Activated gamma-delta T cell treated with Interleukin-2 at 50 U/mL for 16 hours (primary cell): ENCODE data around the gene TAS2R13.

Experiments
- DNase-seq: peaks from one replicate; pipeline ENCODE4 v3.0.0-alpha.2; 2020

The TAS2R13 gene

GRCh38 chr12:10909462-10909861 lies at the start of gene TAS2R13:
Gene TAS2R13, minus strand, starts transcription at chr12:10909562. Its CDS starts 264 bp downstream, at chr12:10909298.
- no peak for DNase-seq

DNA sequence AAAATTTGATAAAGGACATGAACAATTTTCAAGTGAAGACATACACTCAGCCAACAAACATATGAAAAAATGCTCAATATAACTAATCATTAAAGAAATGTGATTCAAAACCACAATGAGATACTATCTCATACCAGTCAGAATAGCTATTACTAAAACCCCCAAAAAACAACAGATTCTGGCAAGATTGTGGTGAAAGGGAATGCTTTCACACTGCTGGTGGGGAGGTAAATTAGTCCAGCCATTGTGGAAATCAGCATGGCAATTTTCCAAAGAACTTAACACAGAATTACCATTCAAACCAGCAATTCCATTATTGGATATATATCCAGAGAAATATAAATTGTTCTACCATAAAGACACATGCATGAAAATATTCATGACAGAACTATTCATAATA lies 48.4 kb upstream of the TAS2R13 start:
- no peak for DNase-seq

GRCh38 chr12:10956085-10956484 lies 46.7 kb upstream of the TAS2R13 start:
- no peak for DNase-seq

GRCh38 chr12:10952645-10953044 lies 43.3 kb upstream of the TAS2R13 start:
- DNase-seq = no peak

DNA sequence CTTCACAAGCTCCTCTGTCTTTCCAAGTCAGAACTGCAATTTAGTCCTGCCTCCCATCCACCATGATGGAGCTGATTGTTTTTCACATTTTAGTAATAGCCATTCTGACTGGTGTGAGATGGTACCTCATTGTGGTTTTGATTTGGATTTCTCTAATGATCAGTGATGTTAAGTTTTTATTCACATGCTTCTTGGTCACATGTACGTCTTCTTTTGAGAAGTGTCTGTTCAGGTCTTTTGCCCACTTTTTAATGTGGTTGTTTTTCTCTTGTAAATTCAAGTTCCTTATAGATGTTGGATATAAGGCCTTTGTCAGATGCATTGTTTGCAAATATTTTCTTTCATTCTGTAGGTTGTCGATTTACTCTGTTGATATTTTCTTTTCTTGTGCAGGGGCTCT lies 33.8 kb upstream of the TAS2R13 start:
- DNase-seq = no peak

DNA sequence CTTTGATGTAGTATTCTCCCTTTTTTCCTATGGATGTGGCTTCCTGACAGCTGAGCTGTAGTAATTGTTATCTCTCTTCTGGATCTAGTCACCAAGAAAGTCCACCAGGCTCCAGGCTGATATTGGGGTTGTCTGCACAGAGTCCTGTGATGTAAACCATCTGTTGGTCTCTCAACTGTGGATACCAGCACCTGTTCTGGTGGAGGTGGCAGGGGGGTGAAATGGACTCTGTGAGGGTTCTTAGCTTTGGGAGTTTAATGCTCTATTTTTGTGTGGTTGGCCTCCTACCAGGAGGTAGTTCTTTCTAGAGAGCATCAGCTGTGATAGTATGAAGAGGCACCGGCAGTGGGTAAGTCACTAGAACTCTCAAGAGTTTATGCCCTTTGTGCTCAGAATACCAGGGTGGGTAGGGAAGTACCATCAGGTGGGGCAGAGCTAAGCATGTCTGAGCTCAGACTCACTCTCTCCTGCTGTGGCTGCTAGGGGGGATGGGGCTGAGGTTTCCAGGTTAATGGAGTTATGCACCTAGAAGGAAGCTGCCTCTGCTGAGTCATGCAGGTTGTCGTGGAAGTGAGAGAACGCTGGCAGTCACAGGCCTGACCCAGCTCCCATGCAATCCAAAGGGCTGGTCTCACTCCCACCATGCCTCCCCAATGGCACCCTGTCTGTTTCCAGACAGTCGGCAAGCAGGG lies 32.7 kb upstream of the TAS2R13 start:
- no peak for DNase-seq

GRCh38 chr12:10941369-10941768 lies 32.0 kb upstream of the TAS2R13 start:
- DNase-seq = no peak

DNA sequence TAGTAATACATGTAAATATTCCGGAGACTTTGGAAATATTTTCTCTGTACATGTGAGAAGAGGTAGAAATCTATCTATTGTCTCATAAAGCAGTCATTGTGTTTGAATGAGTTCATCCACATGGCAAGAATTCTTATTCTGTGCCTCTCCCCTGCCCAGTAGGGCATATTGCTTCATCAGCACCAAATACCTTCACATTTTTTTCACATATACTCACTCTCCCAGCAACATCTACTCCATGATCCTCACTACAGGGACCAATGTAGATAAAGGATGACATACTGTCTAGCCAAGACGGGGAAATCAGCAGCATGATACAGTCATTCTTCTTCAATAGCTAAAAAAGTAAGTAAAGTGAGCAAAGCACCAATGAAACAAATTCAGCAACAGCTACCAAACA lies 31.0 kb upstream of the TAS2R13 start:
- no peak for DNase-seq

DNA sequence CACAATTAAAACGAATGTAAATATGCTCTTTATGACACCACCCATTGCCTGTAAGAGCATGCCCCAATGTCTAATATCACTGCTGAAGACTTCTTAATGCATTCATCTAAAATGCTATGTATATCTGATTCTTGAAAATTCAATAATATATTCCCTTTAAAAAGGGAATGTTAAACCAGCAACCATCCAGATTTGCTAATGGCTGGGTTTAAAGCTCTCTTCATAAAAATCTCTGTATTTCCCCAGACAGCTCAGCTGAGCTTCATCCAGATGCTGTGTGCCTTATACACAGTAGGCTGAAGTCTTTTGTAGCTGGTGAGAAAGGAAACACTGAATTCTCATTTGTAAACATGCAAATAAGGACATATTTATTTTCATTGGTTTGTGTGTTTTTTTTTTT lies 29.8 kb upstream of the TAS2R13 start, which contains the start of gene TAS2R14:
TSS of gene TAS2R14 (minus strand) at position 101 of the 400 bp plus-strand sequence. CDS start at position 45, 56 bp downstream.
- DNase-seq = no peak

DNA sequence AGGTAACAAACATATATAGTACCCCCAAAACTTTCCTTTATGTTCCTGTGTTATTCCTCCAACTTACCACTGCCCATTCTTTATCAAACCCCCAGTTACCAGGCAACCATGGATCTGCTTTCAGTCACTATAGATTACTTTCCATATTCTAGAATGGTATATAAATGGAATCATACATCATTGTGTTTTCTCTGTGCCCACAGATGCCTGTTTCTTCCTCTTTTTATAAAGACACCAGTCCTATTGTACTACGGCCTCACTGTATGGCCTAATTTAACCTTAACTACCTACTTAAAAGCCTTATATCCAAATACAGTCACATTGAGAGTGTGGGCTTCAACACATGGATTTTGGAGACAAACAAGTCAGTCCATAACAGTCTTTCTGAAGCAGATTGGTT lies 27.1 kb upstream of the TAS2R13 start:
- DNase-seq = no peak

- DNase-seq = no peak
Observed at GRCh38 chr12:10928746-10929286, 19.5 kb upstream of the TAS2R13 start, which contains the start of gene PRH2. Gene PRH2, plus strand, starts transcription at chr12:10929236. Its CDS starts 38 bp downstream, at chr12:10929274.

GRCh38 chr12:10926269-10926668 lies 16.9 kb upstream of the TAS2R13 start:
- DNase-seq = no peak

GRCh38 chr12:10919809-10920208 lies 10.4 kb upstream of the TAS2R13 start:
- DNase-seq = no peak

DNA sequence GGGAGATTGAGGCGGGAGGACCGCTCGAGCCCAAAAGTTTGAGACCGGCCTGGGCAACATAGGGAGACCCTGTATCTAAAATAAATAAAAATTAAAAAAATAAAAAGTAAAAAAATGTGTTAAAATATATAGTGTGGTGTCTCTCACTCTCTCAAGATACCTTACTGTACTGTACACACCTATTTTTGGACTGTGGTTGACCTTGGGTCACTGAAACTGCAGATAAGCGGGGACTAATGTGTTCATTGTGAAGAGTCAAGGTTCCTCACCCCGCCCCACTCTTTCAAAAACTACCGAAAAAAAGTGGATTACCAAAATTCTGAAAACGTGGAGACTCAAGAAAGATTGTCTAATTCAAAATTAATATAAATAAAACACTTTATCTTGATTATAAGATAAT lies 1.0 kb upstream of the TAS2R13 start:
- no peak for DNase-seq

DNA sequence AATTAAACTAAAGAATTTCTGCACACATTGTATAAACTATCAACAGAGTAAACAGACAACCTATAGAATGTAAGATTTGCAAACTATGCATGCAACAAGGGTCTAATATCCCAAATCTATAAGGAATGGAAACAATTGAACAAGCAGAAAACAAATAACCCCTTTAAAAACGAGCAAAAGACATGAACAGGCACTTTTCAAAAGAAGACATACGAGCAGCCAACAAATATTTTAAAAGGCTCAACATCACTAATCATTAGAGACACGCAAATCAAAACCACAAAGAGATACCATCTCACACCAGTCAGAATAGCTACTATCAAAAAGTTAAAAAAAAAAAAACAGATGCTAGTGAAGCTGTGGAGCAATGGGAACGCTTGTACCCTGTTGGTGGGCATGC lies 4.7 kb downstream of the TAS2R13 start:
- no peak for DNase-seq

DNA sequence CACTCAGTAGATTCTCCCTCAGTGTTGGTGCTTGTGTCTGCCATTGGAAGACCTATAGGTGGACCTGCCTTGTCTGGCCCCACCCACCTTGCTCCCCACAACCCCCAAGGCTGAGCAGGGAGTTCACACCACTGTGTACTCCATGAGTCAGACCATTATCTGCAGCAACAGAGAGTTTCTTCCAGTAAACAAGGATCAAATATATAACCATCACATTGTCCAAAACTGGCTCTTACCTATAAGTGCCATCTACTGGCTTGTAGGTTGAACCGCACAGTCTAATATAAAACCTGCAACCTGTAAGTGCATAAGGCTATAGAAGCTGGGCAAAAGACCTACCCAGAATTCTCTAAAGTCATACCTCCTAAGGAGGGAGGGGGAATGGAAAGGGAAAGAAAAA lies 7.9 kb downstream of the TAS2R13 start:
- DNase-seq = no peak

GRCh38 chr12:10900972-10901371 lies 8.4 kb downstream of the TAS2R13 start:
- DNase-seq = no peak

- DNase-seq = no peak
Observed at GRCh38 chr12:10900530-10900929, 8.8 kb downstream of the TAS2R13 start.

DNA sequence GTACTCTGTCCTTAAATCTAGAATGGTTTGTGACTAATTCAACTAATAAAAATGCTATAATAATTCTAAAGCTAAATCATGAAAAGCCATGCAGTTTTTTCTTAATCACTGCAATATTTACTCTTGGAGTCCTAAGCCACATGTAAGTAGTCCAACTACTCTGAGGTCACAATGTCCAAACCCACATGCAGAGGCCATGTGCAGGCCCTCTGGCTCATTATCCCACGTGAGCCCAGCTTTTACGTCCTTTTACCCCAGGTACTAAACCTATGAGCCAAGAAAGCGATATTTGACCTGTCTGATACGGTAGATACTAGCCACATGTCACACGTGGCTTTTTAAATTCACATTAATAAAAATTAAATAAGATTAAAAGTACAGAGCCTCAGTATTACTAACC lies 12.5 kb downstream of the TAS2R13 start:
- DNase-seq = no peak

GRCh38 chr12:10891937-10892336 lies 17.4 kb downstream of the TAS2R13 start:
- DNase-seq = no peak

GRCh38 chr12:10889226-10889625 lies 20.1 kb downstream of the TAS2R13 start:
- no peak for DNase-seq

GRCh38 chr12:10884086-10884725 lies 25.2 kb downstream of the TAS2R13 start, which contains the start of gene PRH1:
Gene PRH1, minus strand, starts transcription at chr12:10884255. Its CDS starts 38 bp downstream, at chr12:10884217.
- DNase-seq = no peak

GRCh38 chr12:10873378-10873777 lies 36.0 kb downstream of the TAS2R13 start:
- DNase-seq = no peak

- DNase-seq = no peak
Observed at GRCh38 chr12:10867381-10867780, 42.0 kb downstream of the TAS2R13 start.
